Activated CD8-positive, alpha-beta memory T cell treated with anti-CD3 and anti-CD28 coated beads, Interleukin-2, amount 50 U/mL, for 24 hours (primary cell): ENCODE results near the gene DCAF8L2.
"Not testable (repeated sequence)": the region's sequence is repeated elsewhere in the genome, so short reads cannot be mapped to it uniquely, and the experiment has no call there.

Experiments
- DNase-seq: peaks from one replicate; pipeline ENCODE4 v3.0.0-alpha.2; 2020; ENCODE audit errors: extremely low read depth

Gene DCAF8L2

GRCh38 chrX:27679281-27679680 is 89.1 kb downstream of the DCAF8L2 start:
- no peak for DNase-seq

- DNase-seq = no peak
These were observed 90.6 kb downstream of the DCAF8L2 start for GRCh38 chrX:27680726-27681125.

GRCh38 chrX:27683566-27684208 is 93.5 kb downstream of the DCAF8L2 start:
- DNase-seq = not testable (repeated sequence)

- no peak for DNase-seq
These were observed 104.5 kb downstream of the DCAF8L2 start for GRCh38 chrX:27694667-27695066.

DNA sequence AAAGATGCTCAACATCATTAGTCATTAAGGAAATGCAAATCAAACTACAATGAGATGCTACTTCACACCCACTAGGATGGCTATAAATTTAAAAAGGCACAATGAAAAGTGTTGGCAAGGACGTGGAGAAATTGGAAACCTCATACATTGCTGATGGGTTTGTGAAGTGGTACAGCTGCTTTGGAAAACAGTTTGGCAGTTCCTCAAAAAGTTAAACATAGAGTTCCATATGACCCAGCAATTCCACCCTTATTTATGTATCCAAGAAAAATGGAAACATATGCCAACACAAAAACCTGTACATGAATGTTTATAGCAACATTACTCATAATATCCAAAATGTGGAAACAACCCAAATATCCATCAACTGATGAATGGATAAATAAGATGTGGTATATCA is 116.4 kb downstream of the DCAF8L2 start:
- DNase-seq = no peak

- no peak for DNase-seq
These were observed 125.5 kb downstream of the DCAF8L2 start for GRCh38 chrX:27715610-27716009.

GRCh38 chrX:27728291-27728690 is 138.1 kb downstream of the DCAF8L2 start:
- no peak for DNase-seq

DNA sequence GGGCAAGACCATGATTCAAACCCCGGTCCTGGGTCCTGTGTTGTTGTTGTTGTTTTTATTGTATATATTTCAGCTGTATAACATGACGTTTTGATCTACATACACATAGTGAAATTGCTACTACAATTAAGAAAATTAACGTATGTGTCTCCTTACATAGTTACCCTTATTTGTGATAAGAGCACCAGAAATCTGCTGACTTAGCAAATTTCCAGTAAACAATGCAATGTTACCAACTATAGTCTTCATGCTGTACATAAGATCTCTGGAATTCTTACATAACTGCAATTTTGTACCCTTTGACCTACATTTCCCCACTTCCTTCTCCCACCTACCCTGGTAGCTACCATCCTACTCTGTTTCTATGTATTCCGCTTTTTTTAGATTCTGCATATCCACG is 141.8 kb downstream of the DCAF8L2 start:
- DNase-seq = no peak

DNA sequence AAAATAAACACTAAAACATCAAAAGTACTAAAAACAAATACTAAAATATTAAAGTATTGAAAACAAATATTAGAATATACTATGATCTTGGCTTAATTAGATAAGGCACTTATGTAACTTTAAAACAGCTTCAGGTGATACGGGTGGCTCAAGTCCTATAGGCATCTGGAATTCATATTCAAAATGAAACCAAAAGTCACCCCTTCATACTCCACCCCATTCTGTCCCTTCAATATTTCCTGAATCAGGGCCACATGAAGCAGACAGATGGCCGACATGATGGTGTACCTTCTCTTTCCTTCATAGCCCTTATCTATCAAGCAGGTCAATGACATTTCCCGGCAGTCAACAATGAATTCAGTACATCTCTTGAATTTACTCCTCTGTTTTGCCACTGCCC is 145.8 kb downstream of the DCAF8L2 start:
- no peak for DNase-seq

- no peak for DNase-seq
These were observed 150.8 kb downstream of the DCAF8L2 start for GRCh38 chrX:27740933-27741332.

GRCh38 chrX:27743521-27743920 is 153.4 kb downstream of the DCAF8L2 start:
- DNase-seq = not testable (repeated sequence)

DNA sequence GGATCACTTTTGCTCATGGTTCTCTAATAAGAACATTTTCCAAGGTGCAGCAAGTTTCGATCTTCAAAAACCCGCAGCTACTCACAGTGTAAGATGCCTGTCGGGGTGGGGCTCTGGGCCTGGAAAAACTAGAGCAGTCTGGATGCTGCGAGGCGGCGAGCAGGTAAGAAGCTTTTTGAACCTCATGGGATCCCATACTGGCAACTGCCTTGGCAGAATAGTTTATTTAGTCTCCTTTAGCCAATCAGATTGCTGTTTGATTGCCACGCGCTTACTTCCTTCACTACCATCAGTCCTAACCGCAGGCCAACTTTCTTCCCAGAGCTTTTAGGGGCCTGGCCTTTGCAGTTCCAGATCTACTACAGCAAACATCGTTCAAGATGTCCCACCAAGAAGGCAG is 156.4 kb downstream of the DCAF8L2 start:
- no peak for DNase-seq

GRCh38 chrX:27750298-27750697 is 160.2 kb downstream of the DCAF8L2 start:
- DNase-seq = not testable (repeated sequence)

GRCh38 chrX:27751976-27752375 is 161.8 kb downstream of the DCAF8L2 start:
- no peak for DNase-seq

- no peak for DNase-seq
These were observed 175.6 kb downstream of the DCAF8L2 start for GRCh38 chrX:27765718-27766117.

- no peak for DNase-seq
These were observed 177.2 kb downstream of the DCAF8L2 start for GRCh38 chrX:27767387-27767786.

DNA sequence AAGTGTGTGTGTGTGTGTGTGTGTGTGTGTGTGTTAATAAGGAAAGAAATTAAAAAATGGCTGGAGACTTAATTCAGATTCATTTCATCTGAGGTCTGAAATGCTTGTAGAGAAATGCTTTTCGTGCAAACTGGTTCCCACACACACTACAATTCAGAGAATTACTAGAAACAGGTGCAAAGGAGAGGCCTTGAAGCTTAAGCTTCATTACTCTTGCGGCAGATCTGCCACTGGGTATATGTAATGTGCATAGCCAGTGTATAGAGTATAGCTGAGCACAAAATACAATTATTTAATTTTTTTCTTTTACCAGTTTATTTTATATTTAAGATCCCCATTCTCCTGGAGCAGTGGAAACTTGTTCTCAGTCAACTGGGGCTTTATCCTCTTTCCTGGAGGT is 185.8 kb downstream of the DCAF8L2 start:
- DNase-seq = no peak

- no peak for DNase-seq
These were observed 206.6 kb downstream of the DCAF8L2 start for GRCh38 chrX:27796640-27797257.

- DNase-seq = no peak
These were observed 207.4 kb downstream of the DCAF8L2 start for GRCh38 chrX:27797575-27797974.
